ENCODE results near the gene POLH. TPM values are rescaled to one million over a fixed set of nuclear protein-coding genes. Genes with fewer than 3 reads are reported as not detected.

POLH gene
- total and polyA plus RNA-seq, 10 of the 15 experiments (the other 5 are each of a cell fraction or from before 2014, with no cell fraction given), result 5.5 to 33.6 (median 18.6) TPM

- 0 out of 2 replicates have a peak, but pooled peaks have one; percentile 23 for TF ChIP-seq ATF2 (IDR thresholded peaks at IDR 0.05; ENCODE audit: low read length)
- TF ChIP-seq MEF2B (IDR thresholded peaks at IDR 0.05; ENCODE audit: partially characterized antibody, poor library complexity, severe bottlenecking), result no peak
These were observed 51.2 kb downstream of the POLH start (continued) for GRCh38 chr6:43627008-43627825.

- ChIA-PET POLR2A (interaction anchor here (0.6 to 2.9 kb wide), 15 partner anchors 8 to 591 kb away, joined by 3 to 16 read pairs (median 7); partner anchors contain the start of genes MRPS18A, POLH, RSPH9 and VEGFA), CTCF (interaction anchor here (0.7 to 2.3 kb wide), 7 partner anchors 16 to 639 kb away, joined by 4 to 16 read pairs (median 7); partner anchors contain the start of gene RSPH9), RAD21 (ENCODE audit: unreplicated experiment) (interaction anchor here (1.0 to 1.9 kb wide), 8 partner anchors 28 to 445 kb away, joined by 3 to 9 read pairs (median 4); partner anchors contain the start of genes POLH and XPO5), SMC1A (ENCODE audit: uncharacterized antibody, unreplicated experiment) (interaction anchor here (1.0 to 2.1 kb wide), 6 partner anchors 11 to 644 kb away, joined by 3 to 7 read pairs (median 5); partner anchors contain the start of genes PPP2R5D and RSPH9)
- no peaks in the 10 kb centered on the region for H4K20me1 ChIP-seq (ENCODE audit: control insufficient read depth, insufficient read depth)
- in situ Hi-C loops (cut with MboI), result no loop called here
- H3K36me3 ChIP-seq (ENCODE audit: control insufficient read depth in 2 of 2, insufficient read depth in 2 of 2, low read length in 1 of 2), result peaks cover 10 to 27% of the 10 kb centered on the region in 2 experiments
- 3% methylated on average over 23 of the region's 25 CpGs for WGBS (ENCODE audit: insufficient coverage, insufficient replicate concordance, low lambda C conversion rate, missing lambda C conversion rate)
- H3K9me3 ChIP-seq (replicated peaks; ENCODE audit: control insufficient read depth, insufficient read depth, low read length), result no peaks in the 10 kb centered on the region
- intact Hi-C loops (cut with micrococcal nuclease; ENCODE audit: unreplicated experiment), result no loop called here
- BruUV-seq (replicated peaks), result TSS peak; percentile 76
- H3K4me3 ChIP-seq, result peak overlapping the region; percentile 75
- DNase-seq (ENCODE audit: low read depth, low spot score), result no peak
- ATAC-seq, result peak; percentile 45
- H3K79me2 ChIP-seq (ENCODE audit: control insufficient read depth, insufficient read depth, low read length), result peaks cover 22% of the 10 kb centered on the region
- peak overlapping the region; percentile 69 for H3K27ac ChIP-seq (ENCODE audit: control insufficient read depth, insufficient read depth)
- H2AFZ ChIP-seq (ENCODE audit: control insufficient read depth, low read depth, low read length), result peak overlapping the region; percentile 61
- peak; percentile 54 for FAIRE-seq
- H3K4me2 ChIP-seq (ENCODE audit: control insufficient read depth, insufficient read depth), result peak overlapping the region; percentile 78
- H3K9ac ChIP-seq (ENCODE audit: control insufficient read depth, insufficient read depth, low read length), result peak overlapping the region; percentile 64
- peaks cover 20% of the 10 kb centered on the region for H3K4me1 ChIP-seq (ENCODE audit: control insufficient read depth, insufficient read depth, low read length)
- no peaks in the 10 kb centered on the region for H3K27me3 ChIP-seq (replicated peaks in 1 of 2; ENCODE audit: control insufficient read depth in 2 of 2, insufficient read depth in 2 of 2, low read length in 1 of 2)
- TF ChIP-seq FOXM1 (IDR thresholded peaks at IDR 0.05; ENCODE audit: low read depth, low read length), result no peak
- peak; percentile 83 for TF ChIP-seq NKRF (conservative IDR thresholded peaks at IDR 0.05)
- no peak for TF ChIP-seq CEBPB (IDR thresholded peaks at IDR 0.05; ENCODE audit: borderline replicate concordance in 1 of 2, low read depth in 2 of 2, low read length in 2 of 2)
- no peak for TF ChIP-seq ATF2 (IDR thresholded peaks at IDR 0.05; ENCODE audit: low read length)
- TF ChIP-seq CREB1 (IDR thresholded peaks at IDR 0.05; ENCODE audit: low read depth), result no peak
- TF ChIP-seq CBFB (IDR thresholded peaks at IDR 0.05; ENCODE audit: low read depth), result no peak
- TF ChIP-seq NFYB (IDR thresholded peaks at IDR 0.05; ENCODE audit: insufficient read depth, low read depth, low read length), result no peak
- TF ChIP-seq NBN (IDR thresholded peaks at IDR 0.05), result 0 out of 2 replicates have a peak, but pooled peaks have one; percentile 72
- TF ChIP-seq SPI1 (IDR thresholded peaks at IDR 0.05; ENCODE audit: borderline replicate concordance, insufficient read depth, low read depth, low read length), result no peak
- TF ChIP-seq ZBED1 (IDR thresholded peaks at IDR 0.05; ENCODE audit: borderline replicate concordance), result no peak
- no peak for TF ChIP-seq SUZ12 (IDR thresholded peaks at IDR 0.05; ENCODE audit: unreplicated experiment)
These were observed 52.6 kb downstream of the POLH start for GRCh38 chr6:43628393-43629103.
